ENCODE results near the gene RECQL. TPM values are rescaled to one million over a fixed set of nuclear protein-coding genes. Genes with fewer than 3 reads are reported as not detected.

The RECQL gene
- 10 to 100 TPM; 82.1 to 86.8 TPM for total RNA-seq

DNA sequence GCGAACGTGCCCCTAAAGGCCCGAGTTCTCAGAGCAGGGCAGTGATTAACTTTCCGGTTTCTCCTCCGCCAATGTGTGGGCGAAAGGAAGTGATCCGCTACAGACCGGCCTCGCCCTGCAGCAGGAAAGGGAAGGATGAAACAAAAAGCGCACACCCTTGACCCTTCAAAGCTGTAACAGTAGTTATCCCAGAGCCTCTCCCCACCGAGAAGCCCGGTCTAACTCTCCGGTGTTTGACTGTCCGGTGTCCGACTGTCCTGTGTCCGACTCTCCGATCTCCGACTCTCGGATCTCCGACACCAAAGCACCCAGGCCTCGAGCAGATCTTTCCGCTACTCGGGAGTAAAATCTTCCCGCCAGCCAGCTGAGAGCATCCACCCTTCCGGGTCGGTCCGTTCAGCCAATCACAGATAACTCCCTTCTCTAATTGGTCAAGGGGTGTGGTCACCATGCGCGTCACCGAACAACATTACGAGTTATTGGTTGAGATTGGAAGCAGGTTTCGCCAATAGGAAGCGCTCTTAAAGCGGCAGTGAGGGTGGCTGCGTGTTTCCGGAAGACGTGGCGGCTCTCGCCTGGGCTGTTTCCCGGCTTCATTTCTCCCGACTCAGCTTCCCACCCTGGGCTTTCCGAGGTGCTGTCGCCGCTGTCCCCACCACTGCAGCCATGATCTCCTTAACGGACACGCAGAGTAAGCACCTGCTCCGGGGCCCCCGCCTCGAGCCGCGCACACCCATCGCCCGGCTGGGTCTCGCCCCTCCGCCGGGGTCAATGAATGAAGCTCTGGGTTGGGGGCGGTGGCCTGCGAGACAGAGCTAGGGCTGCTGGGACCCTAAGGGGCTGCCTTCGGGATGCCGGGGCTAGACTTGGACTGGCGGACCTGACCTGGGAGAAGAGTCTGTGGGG is at the start of gene RECQL, which contains the start of gene GOLT1B:
TSS of gene RECQL (minus strand) at position 378 of the 906 bp plus-strand sequence. CDS start 2,065 bp downstream, outside the sequence.
TSS of gene GOLT1B (plus strand) at position 532 of the 906 bp plus-strand sequence. CDS start at position 667, 135 bp downstream.
- no peaks in the 10 kb centered on the region for H3K27me3 Mint-ChIP-seq
- H3K36me3 Mint-ChIP-seq, result peaks cover 21% of the 10 kb centered on the region
- POLR2A ChIA-PET, result interaction anchor here (0.6 to 3.2 kb wide), 10 partner anchors 10 to 307 kb away, joined by 3 to 33 read pairs (median 6); partner anchors contain the start of genes LDHB and PYROXD1
- H3K9me3 Mint-ChIP-seq, result no peaks in the 10 kb centered on the region
- ATAC-seq (ENCODE audit: low read depth) (peak; percentile 94), DNase-seq (peak; percentile 79)
- no peak within 1 kb of the TSS for H3K27ac Mint-ChIP-seq
- H3K4me3 Mint-ChIP-seq, result no peak within 1 kb of the TSS
- peaks cover 36% of the 10 kb centered on the region for H3K4me1 Mint-ChIP-seq

DNA sequence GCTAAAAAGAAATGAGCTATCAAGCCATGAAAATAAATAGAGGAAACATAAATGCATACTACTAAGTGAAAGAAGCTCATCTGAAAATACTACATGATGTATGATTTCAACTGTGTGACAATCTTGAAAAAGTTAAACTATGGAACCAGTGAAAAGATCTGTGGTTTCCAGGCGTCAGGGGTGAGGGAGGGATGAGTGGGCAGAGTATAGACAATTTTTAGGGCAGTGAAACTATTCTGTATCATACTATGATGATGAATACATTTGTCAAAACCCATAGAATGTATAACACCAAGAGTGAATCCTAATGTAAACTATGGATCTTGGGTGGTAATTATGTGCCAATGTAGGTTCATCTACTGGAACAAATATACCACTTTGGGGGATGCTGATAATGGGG is 46.0 kb upstream of the RECQL start:
- no peak for DNase-seq
- H3K4me1 Mint-ChIP-seq, result no peaks in the 10 kb centered on the region
- H3K27me3 Mint-ChIP-seq, result peaks cover 8% of the 10 kb centered on the region
- H3K36me3 Mint-ChIP-seq, result no peaks in the 10 kb centered on the region
- ATAC-seq (ENCODE audit: low read depth), result no peak
- no peaks in the 10 kb centered on the region for H3K9me3 Mint-ChIP-seq
- H3K4me3 Mint-ChIP-seq, result no peak overlapping the region
- POLR2A ChIA-PET, result no interaction called here
- H3K27ac Mint-ChIP-seq, result no peak overlapping the region

DNA sequence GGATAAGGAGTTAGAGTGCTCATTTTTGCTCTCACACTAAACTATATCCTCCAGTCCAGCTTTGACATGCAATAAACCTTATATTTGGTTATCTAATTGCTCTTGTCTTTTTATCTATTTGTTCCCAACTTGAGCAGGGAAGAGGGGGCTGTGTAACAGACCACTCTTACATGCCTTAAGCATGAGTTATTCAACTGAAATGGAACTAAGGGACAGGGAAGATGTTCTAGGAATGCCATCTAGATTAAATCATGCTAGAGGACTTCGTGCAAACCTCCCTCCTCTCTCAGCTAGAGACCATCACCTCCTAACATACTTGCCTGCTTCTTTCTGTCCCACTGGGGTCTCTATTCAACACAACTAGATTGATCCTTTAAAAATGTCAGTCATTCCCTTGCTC is 45.3 kb upstream of the RECQL start:
- no peak overlapping the region for H3K4me3 Mint-ChIP-seq
- POLR2A ChIA-PET, result no interaction called here
- DNase-seq (no peak), ATAC-seq (ENCODE audit: low read depth) (no peak)
- H3K4me1 Mint-ChIP-seq, result no peaks in the 10 kb centered on the region
- H3K9me3 Mint-ChIP-seq, result no peaks in the 10 kb centered on the region
- H3K27ac Mint-ChIP-seq, result no peak overlapping the region
- peaks cover 8% of the 10 kb centered on the region for H3K27me3 Mint-ChIP-seq
- H3K36me3 Mint-ChIP-seq, result no peaks in the 10 kb centered on the region

- H3K9me3 Mint-ChIP-seq, result no peaks in the 10 kb centered on the region
- H3K36me3 Mint-ChIP-seq, result no peaks in the 10 kb centered on the region
- no peaks in the 10 kb centered on the region for H3K4me1 Mint-ChIP-seq
- H3K27me3 Mint-ChIP-seq, result peaks cover 8% of the 10 kb centered on the region
- no peak for DNase-seq
- ATAC-seq (ENCODE audit: low read depth), result no peak
- H3K4me3 Mint-ChIP-seq, result no peak overlapping the region
- POLR2A ChIA-PET, result no interaction called here
- no peak overlapping the region for H3K27ac Mint-ChIP-seq
Measured at GRCh38 chr12:21545557-21545956, 44.1 kb upstream of the RECQL start.

DNA sequence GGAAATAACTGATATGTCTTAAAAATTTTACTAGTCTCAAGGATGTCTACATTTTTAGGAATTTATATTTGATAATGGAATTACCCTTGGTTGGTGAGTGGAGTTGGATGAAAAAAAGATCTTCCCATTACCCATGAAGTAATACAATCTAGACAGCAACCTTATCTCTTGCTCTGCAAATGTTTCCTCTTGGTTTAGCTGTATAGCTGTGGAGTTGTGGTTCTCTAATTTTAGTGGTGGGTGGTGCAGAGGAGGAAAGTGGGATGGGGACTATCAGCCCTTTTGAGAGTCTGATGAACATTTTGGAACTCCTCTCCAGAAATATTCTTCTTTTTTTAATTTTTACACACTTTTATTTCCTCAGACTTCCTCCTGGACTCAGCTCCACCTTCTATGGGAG is 41.7 kb upstream of the RECQL start:
- no peak for ATAC-seq (ENCODE audit: low read depth)
- Mint-ChIP-seq H3K9me3 (no peaks in the 10 kb centered on the region), H3K27ac (no peak overlapping the region), H3K4me3 (no peak overlapping the region), H3K36me3 (no peaks in the 10 kb centered on the region), H3K4me1 (no peaks in the 10 kb centered on the region), H3K27me3 (peaks cover 8% of the 10 kb centered on the region)
- DNase-seq, result no peak
- POLR2A ChIA-PET, result no interaction called here

- no peak overlapping the region for H3K4me3 Mint-ChIP-seq
- DNase-seq, result no peak
Measured at GRCh38 chr12:21542403-21542802, 41.0 kb upstream of the RECQL start.

GRCh38 chr12:21541773-21542172 is 40.3 kb upstream of the RECQL start:
- H3K4me3 Mint-ChIP-seq, result no peak overlapping the region
- no peaks in the 10 kb centered on the region for H3K9me3 Mint-ChIP-seq
- H3K4me1 Mint-ChIP-seq, result no peaks in the 10 kb centered on the region
- POLR2A ChIA-PET, result no interaction called here
- no peak overlapping the region for H3K27ac Mint-ChIP-seq
- no peak for ATAC-seq (ENCODE audit: low read depth)
- H3K36me3 Mint-ChIP-seq, result no peaks in the 10 kb centered on the region
- no peak for DNase-seq
- H3K27me3 Mint-ChIP-seq, result peaks cover 8% of the 10 kb centered on the region

More at GRCh38 chr12:21542403-21542802, 41.0 kb upstream of the RECQL start:
- Mint-ChIP-seq H3K27ac (no peak overlapping the region), H3K27me3 (peaks cover 8% of the 10 kb centered on the region), H3K4me1 (no peaks in the 10 kb centered on the region), H3K9me3 (no peaks in the 10 kb centered on the region), H3K36me3 (no peaks in the 10 kb centered on the region)
- ATAC-seq (ENCODE audit: low read depth), result no peak
- POLR2A ChIA-PET, result no interaction called here

DNA sequence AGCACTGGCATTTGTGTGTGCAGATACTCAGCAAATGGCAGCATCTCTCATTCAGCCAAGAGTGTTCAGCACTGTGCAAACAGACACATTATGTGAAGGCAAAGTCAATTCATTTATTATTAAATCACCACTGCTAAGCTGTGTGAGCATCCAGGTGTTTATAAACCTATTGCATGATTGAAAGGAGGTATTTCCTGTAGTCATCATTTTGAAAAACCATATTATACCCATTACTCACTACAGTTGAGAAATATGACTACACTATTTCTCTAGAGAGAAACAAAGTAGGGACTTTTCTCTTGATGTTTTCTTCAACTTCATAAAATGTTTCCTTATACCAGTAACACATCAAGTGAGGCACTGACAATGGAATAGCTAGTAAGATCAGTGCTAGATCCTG is 38.4 kb upstream of the RECQL start:
- H3K4me1 Mint-ChIP-seq, result no peaks in the 10 kb centered on the region
- ATAC-seq (ENCODE audit: low read depth), result no peak
- DNase-seq, result no peak
- H3K27me3 Mint-ChIP-seq, result peaks cover 5% of the 10 kb centered on the region
- H3K9me3 Mint-ChIP-seq, result no peaks in the 10 kb centered on the region
- no peak overlapping the region for H3K4me3 Mint-ChIP-seq
- H3K36me3 Mint-ChIP-seq, result no peaks in the 10 kb centered on the region
- POLR2A ChIA-PET, result no interaction called here
- H3K27ac Mint-ChIP-seq, result no peak overlapping the region

DNA sequence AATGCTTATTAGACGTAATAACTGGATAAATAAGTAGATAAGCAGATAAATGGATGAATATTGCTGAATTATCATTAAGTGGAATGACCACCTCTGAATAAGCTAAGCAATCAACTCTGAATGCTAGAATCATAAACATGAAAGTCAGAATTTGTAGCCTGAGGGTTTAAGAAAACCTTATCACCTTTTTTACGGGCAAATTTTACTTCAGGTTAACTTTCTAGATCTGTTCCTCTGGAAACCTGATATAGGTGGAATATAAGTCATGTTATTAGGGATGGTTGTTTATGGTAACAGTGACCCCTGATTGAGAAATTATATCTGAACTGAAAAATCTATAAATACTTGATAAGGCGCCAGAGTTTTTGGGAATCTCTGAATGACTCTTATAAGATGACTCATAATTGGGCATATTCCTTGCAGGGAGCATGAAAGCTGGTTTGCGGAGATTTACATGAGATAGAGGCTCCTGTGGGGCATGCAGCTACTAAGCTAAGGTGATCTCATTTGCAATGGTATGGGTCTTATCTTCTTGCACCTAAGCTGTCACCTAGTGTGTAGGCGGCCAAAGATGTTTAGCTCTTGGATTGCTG is 36.7 kb upstream of the RECQL start:
- POLR2A ChIA-PET, result no interaction called here
- H3K36me3 Mint-ChIP-seq, result no peaks in the 10 kb centered on the region

DNA sequence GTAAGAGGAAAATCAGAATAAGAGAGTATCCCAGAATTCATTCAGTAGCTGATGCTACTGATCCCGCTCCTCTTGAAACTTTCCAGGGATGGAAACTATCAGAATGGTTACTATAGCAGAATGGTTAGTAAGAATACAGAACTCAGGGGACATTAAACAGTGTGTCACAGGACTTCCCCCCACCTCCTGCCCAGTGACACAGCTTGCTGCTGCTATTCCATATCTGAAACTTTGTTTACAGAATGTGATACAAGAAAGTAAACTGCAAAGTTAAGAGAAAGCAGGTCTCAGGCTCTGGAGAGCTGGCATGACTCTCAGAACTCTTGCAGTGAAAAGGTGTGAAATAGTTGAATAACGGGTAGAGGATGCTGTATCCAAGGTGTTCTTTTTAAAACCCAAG is 28.0 kb upstream of the RECQL start:
- H3K9me3 Mint-ChIP-seq, result no peaks in the 10 kb centered on the region
- no peaks in the 10 kb centered on the region for H3K36me3 Mint-ChIP-seq
- ATAC-seq (ENCODE audit: low read depth) (no peak), DNase-seq (no peak)
- H3K4me1 Mint-ChIP-seq, result peaks cover 4% of the 10 kb centered on the region
- no peak overlapping the region for H3K4me3 Mint-ChIP-seq
- POLR2A ChIA-PET, result no interaction called here
- peaks cover 47% of the 10 kb centered on the region for H3K27me3 Mint-ChIP-seq
- H3K27ac Mint-ChIP-seq, result no peak overlapping the region

More for the DNA sequence above, 36.7 kb upstream of the RECQL start:
- H3K9me3 Mint-ChIP-seq, result no peaks in the 10 kb centered on the region
- peaks cover 8% of the 10 kb centered on the region for H3K27me3 Mint-ChIP-seq
- no peak for ATAC-seq (ENCODE audit: low read depth)
- no peak for DNase-seq
- H3K4me1 Mint-ChIP-seq, result no peaks in the 10 kb centered on the region
- no peak overlapping the region for H3K4me3 Mint-ChIP-seq
- H3K27ac Mint-ChIP-seq, result no peak overlapping the region

GRCh38 chr12:21528953-21529352 is 27.5 kb upstream of the RECQL start:
- DNase-seq, result no peak
- Mint-ChIP-seq H3K36me3 (no peaks in the 10 kb centered on the region), H3K27ac (no peak overlapping the region), H3K27me3 (peaks cover 49% of the 10 kb centered on the region), H3K4me1 (peaks cover 4% of the 10 kb centered on the region), H3K4me3 (no peak overlapping the region), H3K9me3 (no peaks in the 10 kb centered on the region)
- POLR2A ChIA-PET, result interaction anchor here (2.0 kb wide), 1 partner anchor 27 kb away, joined by 6 read pairs; the partner anchor contains the start of genes GOLT1B and RECQL
- ATAC-seq (ENCODE audit: low read depth), result no peak

GRCh38 chr12:21527451-21528180 is 26.2 kb upstream of the RECQL start:
- no peak overlapping the region for H3K27ac Mint-ChIP-seq
- H3K4me3 Mint-ChIP-seq, result peak overlapping the region; percentile 80
- POLR2A ChIA-PET, result interaction anchor here (0.8 to 2.0 kb wide), 3 partner anchors 19 to 130 kb away, joined by 4 to 6 read pairs (median 5); partner anchors contain the start of genes GOLT1B, LDHB and RECQL
- H3K27me3 Mint-ChIP-seq, result peaks cover 45% of the 10 kb centered on the region
- no peaks in the 10 kb centered on the region for H3K36me3 Mint-ChIP-seq
- DNase-seq, result peak; percentile 75
- peak; percentile 97 for ATAC-seq (ENCODE audit: low read depth)
- peaks cover 4% of the 10 kb centered on the region for H3K4me1 Mint-ChIP-seq
- H3K9me3 Mint-ChIP-seq, result no peaks in the 10 kb centered on the region

GRCh38 chr12:21526721-21527345 is 25.4 kb upstream of the RECQL start:
- Mint-ChIP-seq H3K4me3 (peak overlapping the region; percentile 79), H3K36me3 (no peaks in the 10 kb centered on the region), H3K27me3 (peaks cover 41% of the 10 kb centered on the region), H3K4me1 (peaks cover 4% of the 10 kb centered on the region), H3K27ac (no peak overlapping the region), H3K9me3 (no peaks in the 10 kb centered on the region)
- POLR2A ChIA-PET, result interaction anchor here (1.1 to 2.0 kb wide), 2 partner anchors 25 to 130 kb away, joined by 4 to 6 read pairs; partner anchors contain the start of genes GOLT1B, LDHB and RECQL
- ATAC-seq (ENCODE audit: low read depth) (no peak), DNase-seq (no peak)
